Measurements from ENCODE around the gene HDAC5. TPM values are rescaled to one million over a fixed set of nuclear protein-coding genes. Genes with fewer than 3 reads are reported as not detected.
A peak's percentile ranks its signal among the peaks of the same experiment; 100 is the strongest.
"Not testable (repeated sequence)": the region's sequence is repeated elsewhere in the genome, so short reads cannot be mapped to it uniquely, and the experiment has no call there.

Gene HDAC5
- polyA plus RNA-seq, 3 donors: 16.1 to 93.6 (median 24.7) TPM

- Histone ChIP-seq H3K79me2 (ENCODE audit: insufficient read depth, low read length) (peaks cover 17% of the 10 kb centered on the region), H2AFZ (ENCODE audit: insufficient read depth, low read depth, low read length, poor library complexity, severe bottlenecking) (no peak overlapping the region), H3K9ac (ENCODE audit: insufficient read depth, low read length, poor library complexity, severe bottlenecking) (no peak overlapping the region), H3K27ac (ENCODE audit: low read depth in 1 of 2, low read length in 2 of 2) (peak overlapping the region in 1 of 2 donors; percentile 16), H4K20me1 (ENCODE audit: insufficient read depth, low read length) (no peaks in the 10 kb centered on the region), H3K27me3 (ENCODE audit: control insufficient read depth in 2 of 2, insufficient read depth in 2 of 2, low read length in 2 of 2) (no peaks in the 10 kb centered on the region), H3K36me3 (replicated peaks in 1 of 2; ENCODE audit: control insufficient read depth in 1 of 2, insufficient read depth in 2 of 2, low read length in 2 of 2) (peaks cover 8 to 35% of the 10 kb centered on the region in 2 donors), H3K9me3 (replicated peaks in 1 of 2; ENCODE audit: control insufficient read depth in 1 of 2, insufficient read depth in 1 of 2, low read length in 2 of 2) (no peaks in the 10 kb centered on the region), H3K4me3 (replicated peaks in 1 of 3; ENCODE audit: low read depth in 2 of 3, low read length in 3 of 3) (no peak overlapping the region), H3K4me2 (replicated peaks; ENCODE audit: extremely low read depth, low read length, poor library complexity, severe bottlenecking) (no peak overlapping the region), H3K4me1 (ENCODE audit: control insufficient read depth in 1 of 2, insufficient read depth in 2 of 2, low read length in 2 of 2) (peaks cover 15 to 17% of the 10 kb centered on the region in 2 donors)
- intact Hi-C loops (cut with micrococcal nuclease): no loop called here
- peaks cover 22% of the 10 kb centered on the region for H3K4me1 Mint-ChIP-seq
- H3K4me3 Mint-ChIP-seq: no peak overlapping the region
- no peak for DNase-seq
- WGBS (ENCODE audit: insufficient coverage): no CpG with 5 or more reads among the region's 4 CpGs
- peaks cover 0 to 2% (median 1%) of the 10 kb centered on the region in 3 donors for H3K27me3 Mint-ChIP-seq (ENCODE audit: low read depth in 3 of 3)
- H3K9me3 Mint-ChIP-seq: no peaks in the 10 kb centered on the region
- peak overlapping the region in 1 of 7 donors; percentile 66 for H3K27ac Mint-ChIP-seq
- TF ChIP-seq, protein P1, sequence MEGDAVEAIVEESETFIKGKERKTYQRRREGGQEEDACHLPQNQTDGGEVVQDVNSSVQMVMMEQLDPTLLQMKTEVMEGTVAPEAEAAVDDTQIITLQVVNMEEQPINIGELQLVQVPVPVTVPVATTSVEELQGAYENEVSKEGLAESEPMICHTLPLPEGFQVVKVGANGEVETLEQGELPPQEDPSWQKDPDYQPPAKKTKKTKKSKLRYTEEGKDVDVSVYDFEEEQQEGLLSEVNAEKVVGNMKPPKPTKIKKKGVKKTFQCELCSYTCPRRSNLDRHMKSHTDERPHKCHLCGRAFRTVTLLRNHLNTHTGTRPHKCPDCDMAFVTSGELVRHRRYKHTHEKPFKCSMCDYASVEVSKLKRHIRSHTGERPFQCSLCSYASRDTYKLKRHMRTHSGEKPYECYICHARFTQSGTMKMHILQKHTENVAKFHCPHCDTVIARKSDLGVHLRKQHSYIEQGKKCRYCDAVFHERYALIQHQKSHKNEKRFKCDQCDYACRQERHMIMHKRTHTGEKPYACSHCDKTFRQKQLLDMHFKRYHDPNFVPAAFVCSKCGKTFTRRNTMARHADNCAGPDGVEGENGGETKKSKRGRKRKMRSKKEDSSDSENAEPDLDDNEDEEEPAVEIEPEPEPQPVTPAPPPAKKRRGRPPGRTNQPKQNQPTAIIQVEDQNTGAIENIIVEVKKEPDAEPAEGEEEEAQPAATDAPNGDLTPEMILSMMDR (IDR thresholded peaks at IDR 0.05): no peak
- H3K36me3 Mint-ChIP-seq: peaks cover 17 to 50% of the 10 kb centered on the region in 2 donors
Observed at GRCh38 chr17:44152875-44153274, 29.4 kb upstream of the HDAC5 start.

GRCh38 chr17:44149750-44150329 is 26.4 kb upstream of the HDAC5 start:
- H3K36me3 ChIP-seq (replicated peaks in 1 of 2; ENCODE audit: control insufficient read depth in 1 of 2, insufficient read depth in 2 of 2, low read length in 2 of 2): peaks cover 4 to 33% of the 10 kb centered on the region in 2 donors
- H3K4me1 ChIP-seq (ENCODE audit: control insufficient read depth in 1 of 2, insufficient read depth in 2 of 2, low read length in 2 of 2): peaks cover 15 to 17% of the 10 kb centered on the region in 2 donors
- H3K79me2 ChIP-seq (ENCODE audit: insufficient read depth, low read length): peaks cover 17% of the 10 kb centered on the region
- intact Hi-C loops (cut with micrococcal nuclease): no loop called here
- WGBS (ENCODE audit: insufficient coverage): 97% methylated on average over 3 of the region's 4 CpGs
- peak overlapping the region in 6 of 7 donors; percentile 30 to 81 (median 77) for H3K27ac Mint-ChIP-seq
- no peaks in the 10 kb centered on the region for H4K20me1 ChIP-seq (ENCODE audit: insufficient read depth, low read length)
- H3K27ac ChIP-seq (ENCODE audit: low read depth in 1 of 2, low read length in 2 of 2): peak overlapping the region; percentile 28 to 67
- H3K4me2 ChIP-seq (replicated peaks; ENCODE audit: extremely low read depth, low read length, poor library complexity, severe bottlenecking): no peak overlapping the region
- H3K9me3 ChIP-seq (replicated peaks in 1 of 2; ENCODE audit: control insufficient read depth in 1 of 2, insufficient read depth in 1 of 2, low read length in 2 of 2): no peaks in the 10 kb centered on the region
- H2AFZ ChIP-seq (ENCODE audit: insufficient read depth, low read depth, low read length, poor library complexity, severe bottlenecking): no peak overlapping the region
- H3K9me3 Mint-ChIP-seq: no peaks in the 10 kb centered on the region
- no peak overlapping the region for H3K4me3 Mint-ChIP-seq
- TF ChIP-seq, protein P1 (IDR thresholded peaks at IDR 0.05): no peak
- H3K27me3 ChIP-seq (ENCODE audit: control insufficient read depth in 2 of 2, insufficient read depth in 2 of 2, low read length in 2 of 2): no peaks in the 10 kb centered on the region
- no peak overlapping the region for H3K4me3 ChIP-seq (replicated peaks in 1 of 3; ENCODE audit: low read depth in 2 of 3, low read length in 3 of 3)
- peaks cover 31% of the 10 kb centered on the region for H3K4me1 Mint-ChIP-seq
- H3K36me3 Mint-ChIP-seq: peaks cover 14 to 44% of the 10 kb centered on the region in 2 donors
- H3K27me3 Mint-ChIP-seq (ENCODE audit: low read depth in 3 of 3): peaks cover 0 to 2% (median 1%) of the 10 kb centered on the region in 3 donors
- H3K9ac ChIP-seq (ENCODE audit: insufficient read depth, low read length, poor library complexity, severe bottlenecking): peak overlapping the region; percentile 34
- no peak for DNase-seq

- H3K27ac ChIP-seq (ENCODE audit: low read depth in 1 of 2, low read length in 2 of 2): peak overlapping the region; percentile 28 to 67
- peaks cover 17% of the 10 kb centered on the region for H3K79me2 ChIP-seq (ENCODE audit: insufficient read depth, low read length)
- peak overlapping the region; percentile 34 for H3K9ac ChIP-seq (ENCODE audit: insufficient read depth, low read length, poor library complexity, severe bottlenecking)
- H3K4me1 Mint-ChIP-seq: peaks cover 31% of the 10 kb centered on the region
- H3K9me3 Mint-ChIP-seq; H2AFZ ChIP-seq (ENCODE audit: insufficient read depth, low read depth, low read length, poor library complexity, severe bottlenecking); H3K4me3 Mint-ChIP-seq; DNase-seq; intact Hi-C loops (cut with micrococcal nuclease); H4K20me1 ChIP-seq (ENCODE audit: insufficient read depth, low read length); H3K4me2 ChIP-seq (replicated peaks; ENCODE audit: extremely low read depth, low read length, poor library complexity, severe bottlenecking); H3K27me3 Mint-ChIP-seq (ENCODE audit: low read depth in 3 of 3); H3K27me3 ChIP-seq (ENCODE audit: control insufficient read depth in 2 of 2, insufficient read depth in 2 of 2, low read length in 2 of 2); H3K4me3 ChIP-seq (replicated peaks in 1 of 3; ENCODE audit: low read depth in 2 of 3, low read length in 3 of 3); H3K9me3 ChIP-seq (replicated peaks in 1 of 2; ENCODE audit: control insufficient read depth in 1 of 2, insufficient read depth in 1 of 2, low read length in 2 of 2): not testable (repeated sequence)
- peaks cover 3 to 28% of the 10 kb centered on the region in 2 donors for H3K36me3 ChIP-seq (replicated peaks in 1 of 2; ENCODE audit: control insufficient read depth in 1 of 2, insufficient read depth in 2 of 2, low read length in 2 of 2)
- peaks cover 9 to 38% of the 10 kb centered on the region in 2 donors for H3K36me3 Mint-ChIP-seq
- H3K27ac Mint-ChIP-seq: peak overlapping the region; percentile 30 to 81 (median 67)
- WGBS (ENCODE audit: insufficient coverage): no CpG with 5 or more reads among the region's 3 CpGs
- peaks cover 15 to 17% of the 10 kb centered on the region in 2 donors for H3K4me1 ChIP-seq (ENCODE audit: control insufficient read depth in 1 of 2, insufficient read depth in 2 of 2, low read length in 2 of 2)
Observed at GRCh38 chr17:44149066-44149465, 25.6 kb upstream of the HDAC5 start.

Data from CD14-positive monocyte (primary cell).